ENCODE data around the gene GRIK3. TPM values are rescaled to one million over a fixed set of nuclear protein-coding genes. Genes with fewer than 3 reads are reported as not detected.

The GRIK3 gene
- total RNA-seq, 1 donor from 2014 or later = not detected

- intact Hi-C loops (cut with micrococcal nuclease) = no loop called here
These were observed 240.9 kb downstream of the GRIK3 start for GRCh38 chr1:36793452-36793851.

- intact Hi-C loops (cut with micrococcal nuclease) = no loop called here
These were observed 242.0 kb downstream of the GRIK3 start for GRCh38 chr1:36792292-36792691.

GRCh38 chr1:36790191-36790590, 244.1 kb downstream of the GRIK3 start:
- intact Hi-C loops (cut with micrococcal nuclease) = no loop called here

GRCh38 chr1:36789535-36789934, 244.8 kb downstream of the GRIK3 start:
- intact Hi-C loops (cut with micrococcal nuclease) = no loop called here

- intact Hi-C loops (cut with micrococcal nuclease) = no loop called here
These were observed 246.9 kb downstream of the GRIK3 start for GRCh38 chr1:36787312-36787913.

- intact Hi-C loops (cut with micrococcal nuclease) = no loop called here
These were observed 247.9 kb downstream of the GRIK3 start for GRCh38 chr1:36786425-36786824.

- intact Hi-C loops (cut with micrococcal nuclease) = no loop called here
These were observed 250.0 kb downstream of the GRIK3 start for GRCh38 chr1:36784147-36784859.

- intact Hi-C loops (cut with micrococcal nuclease) = no loop called here
These were observed 250.8 kb downstream of the GRIK3 start for GRCh38 chr1:36783475-36783874.

GRCh38 chr1:36782785-36783184, 251.5 kb downstream of the GRIK3 start:
- intact Hi-C loops (cut with micrococcal nuclease) = no loop called here

GRCh38 chr1:36782085-36782484, 252.2 kb downstream of the GRIK3 start:
- intact Hi-C loops (cut with micrococcal nuclease) = no loop called here

GRCh38 chr1:36781098-36781497, 253.2 kb downstream of the GRIK3 start:
- intact Hi-C loops (cut with micrococcal nuclease) = no loop called here

GRCh38 chr1:36778740-36779139, 255.6 kb downstream of the GRIK3 start:
- intact Hi-C loops (cut with micrococcal nuclease) = no loop called here

GRCh38 chr1:36776948-36777831, 257.1 kb downstream of the GRIK3 start:
- intact Hi-C loops (cut with micrococcal nuclease) = no loop called here

- intact Hi-C loops (cut with micrococcal nuclease) = no loop called here
These were observed 258.1 kb downstream of the GRIK3 start for GRCh38 chr1:36776256-36776655.

GRCh38 chr1:36775716-36776115, 258.6 kb downstream of the GRIK3 start:
- intact Hi-C loops (cut with micrococcal nuclease) = no loop called here

GRCh38 chr1:36773827-36774541, 260.3 kb downstream of the GRIK3 start:
- intact Hi-C loops (cut with micrococcal nuclease) = no loop called here

- intact Hi-C loops (cut with micrococcal nuclease) = no loop called here
These were observed 261.4 kb downstream of the GRIK3 start for GRCh38 chr1:36772647-36773495.

GRCh38 chr1:36771660-36772284, 262.5 kb downstream of the GRIK3 start:
- intact Hi-C loops (cut with micrococcal nuclease) = no loop called here

- intact Hi-C loops (cut with micrococcal nuclease) = no loop called here
These were observed 263.1 kb downstream of the GRIK3 start for GRCh38 chr1:36771240-36771639.

All from T-helper 2 cell treated with Interferon-gamma antibody and Interleukin-4, amounts not matched to agents 100 ng/mL and 5 ng/mL, for 36 hours (primary cell).